Activated T-helper 1 cell treated with anti-CD3 and anti-CD28 coated beads, Interleukin-12 subunit alpha, Interleukin-12 subunit beta, Interleukin-2, Interleukin-4 antibody, amounts not matched to agents 30 ng/mL and 10 ng/mL and 1 ng/mL, durations not matched to agents 14 hours and 24 hours and 36 hours (primary cell): ENCODE measurements around the gene CUX1. TPM values are rescaled to one million over a fixed set of nuclear protein-coding genes. Genes with fewer than 3 reads are reported as not detected.
"Not testable (repeated sequence)": the region's sequence is repeated elsewhere in the genome, so short reads cannot be mapped to it uniquely, and the experiment has no call there.

Experiments
- DNase-seq: peaks from one replicate; pipeline ENCODE4 v3.0.0; 2021; ENCODE audit warnings: low spot score
- H3K27ac Mint-ChIP-seq: one replicate; pipeline ENCODE4 v1.8.0; 2021; ENCODE audit warnings: mild to moderate bottlenecking, mixed read lengths
- H3K27me3 Mint-ChIP-seq: one replicate; pipeline ENCODE4 v1.8.0; 2022; ENCODE audit warnings: mild to moderate bottlenecking, moderate library complexity, mixed read lengths; ENCODE audit not compliant: insufficient read depth
- H3K36me3 Mint-ChIP-seq: one replicate; pipeline ENCODE4 v1.8.0; 2021; ENCODE audit warnings: low read depth, mixed read lengths
- H3K4me1 Mint-ChIP-seq: one replicate; pipeline ENCODE4 v1.8.0; 2021; ENCODE audit warnings: low read depth, mixed read lengths
- H3K4me3 Mint-ChIP-seq: one replicate; pipeline ENCODE4 v1.8.0; 2021; ENCODE audit warnings: mild to moderate bottlenecking, moderate library complexity, mixed read lengths
- H3K9me3 Mint-ChIP-seq: one replicate; pipeline ENCODE4 v1.8.0; 2021; ENCODE audit warnings: mixed read lengths
- intact Hi-C: fragments of 100-400 bp; cut with micrococcal nuclease; formaldehyde crosslinking; loops from one replicate; pipeline ENCODE4 v1.15.1; 2024
- total RNA-seq: library from RNA; stranded (reverse); gene quantifications from 2 replicates; pipeline ENCODE4 v1.2.3, GENCODE V29; 2022

The CUX1 gene
- total RNA-seq, 1 donor from 2014 or later: 26.9 TPM

- no peaks in the 10 kb centered on the region for H3K27me3 Mint-ChIP-seq
- no peak for DNase-seq
- H3K9me3 Mint-ChIP-seq: peaks cover 5% of the 10 kb centered on the region
- H3K27ac Mint-ChIP-seq: no peak overlapping the region
- no peak overlapping the region for H3K4me3 Mint-ChIP-seq
- H3K36me3 Mint-ChIP-seq: peaks cover 2% of the 10 kb centered on the region
- intact Hi-C loops: no loop called here
- peaks cover 5% of the 10 kb centered on the region for H3K4me1 Mint-ChIP-seq
Observed at GRCh38 chr7:102220229-102220850, 402.9 kb downstream of the CUX1 start.

- Mint-ChIP-seq H3K9me3 (peaks cover 5% of the 10 kb centered on the region), H3K36me3 (peaks cover 2% of the 10 kb centered on the region), H3K27ac (no peak overlapping the region), H3K27me3 (no peaks in the 10 kb centered on the region), H3K4me1 (peaks cover 5% of the 10 kb centered on the region), H3K4me3 (no peak overlapping the region)
- no peak for DNase-seq
- intact Hi-C loops: no loop called here
Observed at GRCh38 chr7:102220960-102221800, 403.8 kb downstream of the CUX1 start.

- H3K4me3 Mint-ChIP-seq: no peak overlapping the region
- no peak for DNase-seq
- no peaks in the 10 kb centered on the region for H3K27me3 Mint-ChIP-seq
- H3K36me3 Mint-ChIP-seq: no peaks in the 10 kb centered on the region
- intact Hi-C loops: no loop called here
- H3K27ac Mint-ChIP-seq: no peak overlapping the region
- H3K9me3 Mint-ChIP-seq: no peaks in the 10 kb centered on the region
- H3K4me1 Mint-ChIP-seq: peaks cover under 1% of the 10 kb centered on the region
Observed at GRCh38 chr7:102221961-102222360, 404.5 kb downstream of the CUX1 start.

- Mint-ChIP-seq H3K4me1 (no peaks in the 10 kb centered on the region), H3K4me3 (no peak overlapping the region), H3K27me3 (no peaks in the 10 kb centered on the region), H3K27ac (no peak overlapping the region), H3K36me3 (no peaks in the 10 kb centered on the region), H3K9me3 (no peaks in the 10 kb centered on the region)
- no peak for DNase-seq
- intact Hi-C loops: no loop called here
Observed at GRCh38 chr7:102222445-102222844, 405.0 kb downstream of the CUX1 start.

- DNase-seq: no peak
- no peaks in the 10 kb centered on the region for H3K27me3 Mint-ChIP-seq
- no peak overlapping the region for H3K4me3 Mint-ChIP-seq
- H3K36me3 Mint-ChIP-seq: no peaks in the 10 kb centered on the region
- no peak overlapping the region for H3K27ac Mint-ChIP-seq
- intact Hi-C loops: no loop called here
- no peaks in the 10 kb centered on the region for H3K9me3 Mint-ChIP-seq
- no peaks in the 10 kb centered on the region for H3K4me1 Mint-ChIP-seq
Observed at GRCh38 chr7:102223184-102223583, 405.8 kb downstream of the CUX1 start.

GRCh38 chr7:102225025-102225424, 407.6 kb downstream of the CUX1 start:
- Mint-ChIP-seq H3K4me1 (no peaks in the 10 kb centered on the region), H3K27ac (no peak overlapping the region), H3K36me3 (no peaks in the 10 kb centered on the region), H3K9me3 (no peaks in the 10 kb centered on the region), H3K4me3 (no peak overlapping the region), H3K27me3 (no peaks in the 10 kb centered on the region)
- DNase-seq: no peak
- intact Hi-C loops: no loop called here

GRCh38 chr7:102227371-102227770, 409.9 kb downstream of the CUX1 start:
- Mint-ChIP-seq H3K4me3 (no peak overlapping the region), H3K36me3 (no peaks in the 10 kb centered on the region), H3K27ac (no peak overlapping the region), H3K27me3 (no peaks in the 10 kb centered on the region), H3K9me3 (no peaks in the 10 kb centered on the region), H3K4me1 (no peaks in the 10 kb centered on the region)
- DNase-seq: no peak
- intact Hi-C loops: no loop called here

GRCh38 chr7:102228935-102229334, 411.5 kb downstream of the CUX1 start:
- H3K27ac Mint-ChIP-seq: no peak overlapping the region
- no peak overlapping the region for H3K4me3 Mint-ChIP-seq
- no peaks in the 10 kb centered on the region for H3K4me1 Mint-ChIP-seq
- H3K9me3 Mint-ChIP-seq: no peaks in the 10 kb centered on the region
- intact Hi-C loops: no loop called here
- no peaks in the 10 kb centered on the region for H3K36me3 Mint-ChIP-seq
- no peaks in the 10 kb centered on the region for H3K27me3 Mint-ChIP-seq
- DNase-seq: no peak

- DNase-seq, intact Hi-C loops, H3K4me3 Mint-ChIP-seq, H3K36me3 Mint-ChIP-seq, H3K27ac Mint-ChIP-seq, H3K27me3 Mint-ChIP-seq, H3K9me3 Mint-ChIP-seq, H3K4me1 Mint-ChIP-seq: not testable (repeated sequence)
Observed at GRCh38 chr7:102230162-102230561, 412.7 kb downstream of the CUX1 start.

GRCh38 chr7:102230593-102230992, 413.2 kb downstream of the CUX1 start:
- no peaks in the 10 kb centered on the region for H3K4me1 Mint-ChIP-seq
- no peak for DNase-seq
- H3K27me3 Mint-ChIP-seq: no peaks in the 10 kb centered on the region
- H3K9me3 Mint-ChIP-seq: no peaks in the 10 kb centered on the region
- H3K36me3 Mint-ChIP-seq: no peaks in the 10 kb centered on the region
- no peak overlapping the region for H3K4me3 Mint-ChIP-seq
- intact Hi-C loops: no loop called here
- no peak overlapping the region for H3K27ac Mint-ChIP-seq

GRCh38 chr7:102232611-102233286, 415.3 kb downstream of the CUX1 start:
- Mint-ChIP-seq H3K27ac (no peak overlapping the region), H3K4me3 (no peak overlapping the region), H3K27me3 (no peaks in the 10 kb centered on the region), H3K9me3 (no peaks in the 10 kb centered on the region), H3K4me1 (no peaks in the 10 kb centered on the region), H3K36me3 (no peaks in the 10 kb centered on the region)
- intact Hi-C loops: no loop called here
- DNase-seq: no peak

GRCh38 chr7:102234131-102234530, 416.7 kb downstream of the CUX1 start:
- Mint-ChIP-seq H3K9me3 (no peaks in the 10 kb centered on the region), H3K27me3 (no peaks in the 10 kb centered on the region)
- intact Hi-C loops: no loop called here

More at GRCh38 chr7:102234131-102234530, 416.7 kb downstream of the CUX1 start:
- no peak for DNase-seq
- Mint-ChIP-seq H3K4me3 (no peak overlapping the region), H3K27ac (no peak overlapping the region), H3K4me1 (no peaks in the 10 kb centered on the region), H3K36me3 (no peaks in the 10 kb centered on the region)
